Left ventricle myocardium inferior (tissue), 1 donor: ENCODE results near the gene GBP6. TPM values are rescaled to one million over a fixed set of nuclear protein-coding genes. Genes with fewer than 3 reads are reported as not detected.
"Not testable (repeated sequence)": the region's sequence is repeated elsewhere in the genome, so short reads cannot be mapped to it uniquely, and the experiment has no call there.

Experiments
- DNase-seq: peaks from one replicate; pipeline ENCODE4 v3.0.0-alpha.2; 2020
- H3K27ac ChIP-seq: fragments of 200-600 bp; replicated peaks from 2 replicates; pipeline ENCODE4 v1.8.0; 2021
- H3K27me3 ChIP-seq: fragments of 200-600 bp; 2 replicates; pipeline ENCODE4 v1.8.0; 2021; ENCODE audit warnings: low read depth
- H3K36me3 ChIP-seq: fragments of 200-600 bp; 2 replicates; pipeline ENCODE4 v1.8.0; 2021
- H3K4me1 ChIP-seq: fragments of 200-600 bp; 2 replicates; pipeline ENCODE4 v1.8.0; 2021
- H3K4me3 ChIP-seq: fragments of 200-600 bp; 2 replicates; pipeline ENCODE4 v1.8.0; 2021; ENCODE audit warnings: mild to moderate bottlenecking, moderate library complexity
- H3K9me3 ChIP-seq: fragments of 200-600 bp; replicated peaks from 2 replicates; pipeline ENCODE4 v1.8.0; 2021
- intact Hi-C: fragments of 100-400 bp; cut with micrococcal nuclease; formaldehyde crosslinking; loops from one replicate; pipeline ENCODE4 v1.11.0; 2022
- total RNA-seq: library from RNA; stranded (reverse); fragmentation: NEBNext Ultra II Directional; extraction: Animal tissue kit (Norgen Biotek cat#: 25700); gene quantifications from one replicate; pipeline ENCODE4 v1.2.1, GENCODE V29; 2021
- TF ChIP-seq, protein P1 (sequence below): fragments of 200-600 bp; IDR thresholded peaks from 2 replicates; pipeline ENCODE4 v1.8.0; 2021; ENCODE audit warnings: antibody characterized with exemption, mild to moderate bottlenecking, borderline replicate concordance
- donor health status: DM: no; HTN: yes; CAD: no; lungs with severe emphysema.

Gene GBP6
- total RNA-seq, 1 donor from 2014 or later, result 0.08 TPM

- H3K9me3 ChIP-seq, result no peaks in the 10 kb centered on the region
- no peaks in the 10 kb centered on the region for H3K36me3 ChIP-seq
- intact Hi-C loops, result no loop called here
- DNase-seq, result no peak
- no peaks in the 10 kb centered on the region for H3K27me3 ChIP-seq
- no peak overlapping the region for H3K4me3 ChIP-seq
- no peaks in the 10 kb centered on the region for H3K4me1 ChIP-seq
- TF ChIP-seq, protein P1, sequence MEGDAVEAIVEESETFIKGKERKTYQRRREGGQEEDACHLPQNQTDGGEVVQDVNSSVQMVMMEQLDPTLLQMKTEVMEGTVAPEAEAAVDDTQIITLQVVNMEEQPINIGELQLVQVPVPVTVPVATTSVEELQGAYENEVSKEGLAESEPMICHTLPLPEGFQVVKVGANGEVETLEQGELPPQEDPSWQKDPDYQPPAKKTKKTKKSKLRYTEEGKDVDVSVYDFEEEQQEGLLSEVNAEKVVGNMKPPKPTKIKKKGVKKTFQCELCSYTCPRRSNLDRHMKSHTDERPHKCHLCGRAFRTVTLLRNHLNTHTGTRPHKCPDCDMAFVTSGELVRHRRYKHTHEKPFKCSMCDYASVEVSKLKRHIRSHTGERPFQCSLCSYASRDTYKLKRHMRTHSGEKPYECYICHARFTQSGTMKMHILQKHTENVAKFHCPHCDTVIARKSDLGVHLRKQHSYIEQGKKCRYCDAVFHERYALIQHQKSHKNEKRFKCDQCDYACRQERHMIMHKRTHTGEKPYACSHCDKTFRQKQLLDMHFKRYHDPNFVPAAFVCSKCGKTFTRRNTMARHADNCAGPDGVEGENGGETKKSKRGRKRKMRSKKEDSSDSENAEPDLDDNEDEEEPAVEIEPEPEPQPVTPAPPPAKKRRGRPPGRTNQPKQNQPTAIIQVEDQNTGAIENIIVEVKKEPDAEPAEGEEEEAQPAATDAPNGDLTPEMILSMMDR, result no peak
- no peak overlapping the region for H3K27ac ChIP-seq
Observed at GRCh38 chr1:89337903-89338302, 26.0 kb upstream of the GBP6 start.

DNA sequence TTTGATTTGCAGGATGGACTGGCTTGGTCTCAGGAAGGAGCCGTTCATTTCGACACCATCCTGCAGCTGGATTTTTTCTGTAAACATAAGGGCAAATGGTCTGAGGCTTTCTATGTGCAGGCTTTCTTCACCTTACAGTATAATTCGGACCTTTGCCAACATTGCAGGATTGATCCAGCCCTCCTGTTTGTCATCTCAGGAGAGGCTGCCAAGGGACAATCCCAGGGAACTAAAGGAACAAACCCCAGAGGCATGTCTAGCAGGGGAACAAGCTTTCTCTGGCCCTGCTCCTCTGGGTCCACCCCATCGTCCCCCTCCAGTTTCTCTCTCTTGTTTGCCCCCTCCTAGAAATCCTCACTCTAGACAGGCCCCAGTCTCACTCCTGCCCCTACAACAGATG is 24.8 kb upstream of the GBP6 start:
- intact Hi-C loops, result no loop called here
- H3K27ac ChIP-seq, result no peak overlapping the region

DNA sequence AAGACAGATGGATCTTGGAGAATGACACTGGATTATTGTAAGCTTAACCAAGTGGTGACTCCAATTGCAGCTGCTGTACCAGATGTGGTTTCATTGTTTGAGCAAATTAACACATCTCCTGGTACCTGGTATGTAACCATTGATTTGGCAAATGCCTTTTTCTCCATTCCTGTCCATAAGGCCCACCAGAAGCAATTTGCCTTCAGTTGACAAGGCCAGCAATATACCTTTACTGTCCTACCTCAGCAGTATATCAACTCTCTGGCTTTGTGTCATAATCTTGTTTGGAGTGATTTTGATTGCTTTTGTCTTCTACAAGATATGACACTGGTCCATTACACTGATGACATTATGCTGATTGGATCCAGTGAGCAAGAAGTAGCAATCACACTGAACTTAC is 18.4 kb upstream of the GBP6 start:
- intact Hi-C loops, result not testable (repeated sequence)

More for the DNA sequence above, 24.8 kb upstream of the GBP6 start:
- DNase-seq, result no peak
- Histone ChIP-seq H3K9me3 (peaks cover under 1% of the 10 kb centered on the region), H3K4me3 (no peak overlapping the region), H3K27me3 (no peaks in the 10 kb centered on the region), H3K4me1 (no peaks in the 10 kb centered on the region), H3K36me3 (no peaks in the 10 kb centered on the region)
- TF ChIP-seq, protein P1, result no peak

GRCh38 chr1:89347296-89347695 is 16.6 kb upstream of the GBP6 start:
- TF ChIP-seq, protein P1, result no peak
- H3K4me1 ChIP-seq, result no peaks in the 10 kb centered on the region
- peaks cover 14% of the 10 kb centered on the region for H3K9me3 ChIP-seq
- no peak overlapping the region for H3K4me3 ChIP-seq
- no peak overlapping the region for H3K27ac ChIP-seq
- intact Hi-C loops, result no loop called here
- no peaks in the 10 kb centered on the region for H3K36me3 ChIP-seq
- no peak for DNase-seq
- no peaks in the 10 kb centered on the region for H3K27me3 ChIP-seq

More for the DNA sequence above, 18.4 kb upstream of the GBP6 start:
- not testable (repeated sequence) for H3K27ac ChIP-seq, H3K4me3 ChIP-seq, H3K36me3 ChIP-seq, H3K4me1 ChIP-seq, DNase-seq, H3K27me3 ChIP-seq
- H3K9me3 ChIP-seq, result peaks cover 14% of the 10 kb centered on the region

DNA sequence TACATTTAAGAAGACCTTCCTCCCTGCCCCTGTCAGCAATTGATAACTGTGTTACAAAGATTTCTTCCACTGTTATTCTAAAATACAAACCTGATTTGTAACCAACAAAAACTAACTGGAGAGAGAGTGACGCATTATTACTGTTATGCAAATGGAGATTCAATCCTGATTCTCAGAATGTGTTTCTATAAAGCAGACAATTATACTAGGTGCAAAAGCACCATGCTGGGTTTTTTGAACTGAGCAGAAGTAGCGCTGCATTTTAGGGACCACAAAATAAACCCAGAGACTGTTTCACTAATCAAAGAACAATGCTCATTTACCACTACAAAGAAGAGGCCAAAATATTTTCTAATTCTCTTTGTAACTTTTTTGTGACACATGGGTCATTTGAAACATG is 13.6 kb upstream of the GBP6 start:
- Histone ChIP-seq H3K27me3 (no peaks in the 10 kb centered on the region), H3K4me3 (no peak overlapping the region), H3K27ac (no peak overlapping the region), H3K4me1 (no peaks in the 10 kb centered on the region), H3K36me3 (no peaks in the 10 kb centered on the region), H3K9me3 (peaks cover 1% of the 10 kb centered on the region)
- intact Hi-C loops, result no loop called here
- no peak for DNase-seq
- TF ChIP-seq, protein P1, result no peak

GRCh38 chr1:89351597-89352311 is 12.1 kb upstream of the GBP6 start:
- intact Hi-C loops, result no loop called here
- no peaks in the 10 kb centered on the region for H3K4me1 ChIP-seq
- DNase-seq, result no peak

More at GRCh38 chr1:89351597-89352311, 12.1 kb upstream of the GBP6 start:
- no peak overlapping the region for H3K4me3 ChIP-seq
- no peaks in the 10 kb centered on the region for H3K9me3 ChIP-seq
- no peaks in the 10 kb centered on the region for H3K27me3 ChIP-seq
- TF ChIP-seq, protein P1, result no peak
- H3K36me3 ChIP-seq, result no peaks in the 10 kb centered on the region
- no peak overlapping the region for H3K27ac ChIP-seq
